GM12865 (cell line): Measurements from ENCODE around the gene DRGX.

Experiments
- DNase-seq: peaks from one replicate; pipeline ENCODE4 v3.0.0; 2010; ENCODE audit warnings: low read depth
- H3K4me3 ChIP-seq: 2 replicates; pipeline ENCODE4 v1.5.1; 2011; ENCODE audit warnings: mild to moderate bottlenecking, low read depth, low read length, control low read depth
- TF ChIP-seq, protein P1 (sequence below): IDR thresholded peaks from 2 replicates; pipeline ENCODE4 v1.5.1; 2011; ENCODE audit warnings: low read length, control low read depth, low read depth, inconsistent platforms; ENCODE audit not compliant: insufficient read depth; ENCODE audit errors: missing control alignments

The DRGX gene

GRCh38 chr10:49431426-49431825 is 35.5 kb upstream of the DRGX start:
- H3K4me3 ChIP-seq, result no peak overlapping the region
- TF ChIP-seq, protein P1, sequence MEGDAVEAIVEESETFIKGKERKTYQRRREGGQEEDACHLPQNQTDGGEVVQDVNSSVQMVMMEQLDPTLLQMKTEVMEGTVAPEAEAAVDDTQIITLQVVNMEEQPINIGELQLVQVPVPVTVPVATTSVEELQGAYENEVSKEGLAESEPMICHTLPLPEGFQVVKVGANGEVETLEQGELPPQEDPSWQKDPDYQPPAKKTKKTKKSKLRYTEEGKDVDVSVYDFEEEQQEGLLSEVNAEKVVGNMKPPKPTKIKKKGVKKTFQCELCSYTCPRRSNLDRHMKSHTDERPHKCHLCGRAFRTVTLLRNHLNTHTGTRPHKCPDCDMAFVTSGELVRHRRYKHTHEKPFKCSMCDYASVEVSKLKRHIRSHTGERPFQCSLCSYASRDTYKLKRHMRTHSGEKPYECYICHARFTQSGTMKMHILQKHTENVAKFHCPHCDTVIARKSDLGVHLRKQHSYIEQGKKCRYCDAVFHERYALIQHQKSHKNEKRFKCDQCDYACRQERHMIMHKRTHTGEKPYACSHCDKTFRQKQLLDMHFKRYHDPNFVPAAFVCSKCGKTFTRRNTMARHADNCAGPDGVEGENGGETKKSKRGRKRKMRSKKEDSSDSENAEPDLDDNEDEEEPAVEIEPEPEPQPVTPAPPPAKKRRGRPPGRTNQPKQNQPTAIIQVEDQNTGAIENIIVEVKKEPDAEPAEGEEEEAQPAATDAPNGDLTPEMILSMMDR, result no peak
- no peak for DNase-seq

DNA sequence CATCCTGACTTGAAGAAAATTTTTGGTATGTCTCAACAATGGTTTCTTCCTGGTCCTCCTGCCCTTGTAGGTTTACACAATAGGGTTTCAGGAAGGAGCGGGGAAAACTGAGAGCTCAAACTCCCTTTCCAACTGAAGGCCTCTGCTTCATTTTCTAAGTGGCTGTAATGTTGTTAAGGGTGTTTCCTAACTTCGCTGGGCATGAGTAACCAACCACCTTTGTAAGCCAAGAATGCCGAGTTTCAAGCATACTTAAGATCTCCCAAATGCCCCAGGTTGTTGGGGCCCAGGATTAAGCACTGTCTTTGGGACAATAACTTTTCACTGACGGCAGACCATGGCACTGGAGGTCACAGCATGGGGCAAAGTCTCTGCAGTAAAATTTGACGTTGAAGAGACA is 33.6 kb upstream of the DRGX start:
- no peak overlapping the region for H3K4me3 ChIP-seq
- no peak for DNase-seq
- TF ChIP-seq, protein P1, result no peak

GRCh38 chr10:49426490-49427360 is 30.8 kb upstream of the DRGX start:
- no peak for DNase-seq
- TF ChIP-seq, protein P1, result no peak
- H3K4me3 ChIP-seq, result no peak overlapping the region

- TF ChIP-seq, protein P1, result no peak
- no peak overlapping the region for H3K4me3 ChIP-seq
- DNase-seq, result no peak
Measured at GRCh38 chr10:49419005-49419404, 23.1 kb upstream of the DRGX start.

- TF ChIP-seq, protein P1, result no peak
- no peak overlapping the region for H3K4me3 ChIP-seq
Measured at GRCh38 chr10:49418328-49418727, 22.4 kb upstream of the DRGX start.

DNA sequence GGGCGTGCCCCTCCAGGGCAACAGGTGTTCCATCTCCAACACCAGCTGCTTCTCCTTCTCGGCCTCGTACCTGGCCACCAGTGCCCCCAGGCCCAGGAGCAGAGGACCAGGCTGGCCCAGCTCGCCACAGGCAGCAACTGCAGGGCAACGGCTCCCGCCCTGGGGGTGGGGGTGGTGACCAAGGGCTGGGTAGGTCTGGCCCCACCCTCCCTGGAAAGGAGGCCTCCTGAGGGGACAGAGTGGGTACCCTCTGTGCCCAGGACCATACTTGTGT is 22.1 kb upstream of the DRGX start:
- H3K4me3 ChIP-seq, result no peak overlapping the region
- TF ChIP-seq, protein P1, result no peak
- DNase-seq, result no peak

More at GRCh38 chr10:49418328-49418727, 22.4 kb upstream of the DRGX start:
- no peak for DNase-seq

GRCh38 chr10:49417311-49418052 is 21.6 kb upstream of the DRGX start:
- no peak for DNase-seq
- H3K4me3 ChIP-seq, result no peak overlapping the region
- TF ChIP-seq, protein P1, result no peak
